ENCODE measurements around the gene ANK3. TPM values are rescaled to one million over a fixed set of nuclear protein-coding genes. Genes with fewer than 3 reads are reported as not detected.

Gene ANK3
- total and polyA plus RNA-seq, 2 donors (not counting 3 experiments of a cell fraction or from before 2014, with no cell fraction given), result 0.88 to 8.5 TPM

DNA sequence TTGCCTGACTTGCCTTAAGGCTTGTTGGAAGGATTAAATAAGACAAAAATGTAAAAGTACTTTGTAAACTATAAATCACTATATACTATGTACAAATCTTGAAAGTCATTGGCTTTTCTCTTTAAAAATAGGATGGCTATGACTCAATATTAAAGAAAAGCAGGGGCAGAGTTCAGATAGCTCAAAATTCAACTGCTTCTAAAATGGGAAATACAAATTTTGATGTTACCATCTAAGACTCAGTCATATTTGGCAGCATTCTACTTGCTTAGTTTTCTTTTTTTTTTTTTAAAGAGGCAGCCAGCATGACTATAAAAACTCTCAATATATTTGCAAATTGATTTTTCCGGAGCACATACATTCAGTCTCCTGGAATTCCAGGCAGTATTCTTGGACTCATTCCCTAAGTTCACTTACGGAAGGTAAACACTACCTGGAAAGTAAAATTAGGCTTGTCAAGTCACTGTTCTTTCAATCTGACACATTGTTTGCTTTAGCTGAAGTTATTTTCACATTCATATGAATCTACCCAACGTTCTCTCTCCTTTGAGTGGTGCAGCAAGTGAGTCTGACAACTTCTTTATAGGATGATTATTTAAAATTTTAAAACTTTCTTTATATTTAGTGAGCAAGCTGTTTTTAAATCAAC, 349.5 kb downstream of the ANK3 start:
- TF ChIP-seq POLR2A (IDR thresholded peaks at IDR 0.05; ENCODE audit: low read depth, low read length), result no peak
- no peak for TF ChIP-seq FOS (IDR thresholded peaks at IDR 0.05; ENCODE audit: borderline replicate concordance, insufficient read depth, low read length)
- no peak for TF ChIP-seq GATA2 (IDR thresholded peaks at IDR 0.05; ENCODE audit: insufficient read depth, insufficient read length, low read depth, low read length)
- TF ChIP-seq MYC (IDR thresholded peaks at IDR 0.05; ENCODE audit: low read depth, low read length), result no peak
- TF ChIP-seq EZH2 (IDR thresholded peaks at IDR 0.05; ENCODE audit: borderline replicate concordance, low read depth, low read length, severe bottlenecking), result no peak
- TF ChIP-seq, protein P1, sequence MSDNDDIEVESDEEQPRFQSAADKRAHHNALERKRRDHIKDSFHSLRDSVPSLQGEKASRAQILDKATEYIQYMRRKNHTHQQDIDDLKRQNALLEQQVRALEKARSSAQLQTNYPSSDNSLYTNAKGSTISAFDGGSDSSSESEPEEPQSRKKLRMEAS (IDR thresholded peaks at IDR 0.05; ENCODE audit: insufficient read depth, insufficient read length), result no peak
- TF ChIP-seq, protein P2, sequence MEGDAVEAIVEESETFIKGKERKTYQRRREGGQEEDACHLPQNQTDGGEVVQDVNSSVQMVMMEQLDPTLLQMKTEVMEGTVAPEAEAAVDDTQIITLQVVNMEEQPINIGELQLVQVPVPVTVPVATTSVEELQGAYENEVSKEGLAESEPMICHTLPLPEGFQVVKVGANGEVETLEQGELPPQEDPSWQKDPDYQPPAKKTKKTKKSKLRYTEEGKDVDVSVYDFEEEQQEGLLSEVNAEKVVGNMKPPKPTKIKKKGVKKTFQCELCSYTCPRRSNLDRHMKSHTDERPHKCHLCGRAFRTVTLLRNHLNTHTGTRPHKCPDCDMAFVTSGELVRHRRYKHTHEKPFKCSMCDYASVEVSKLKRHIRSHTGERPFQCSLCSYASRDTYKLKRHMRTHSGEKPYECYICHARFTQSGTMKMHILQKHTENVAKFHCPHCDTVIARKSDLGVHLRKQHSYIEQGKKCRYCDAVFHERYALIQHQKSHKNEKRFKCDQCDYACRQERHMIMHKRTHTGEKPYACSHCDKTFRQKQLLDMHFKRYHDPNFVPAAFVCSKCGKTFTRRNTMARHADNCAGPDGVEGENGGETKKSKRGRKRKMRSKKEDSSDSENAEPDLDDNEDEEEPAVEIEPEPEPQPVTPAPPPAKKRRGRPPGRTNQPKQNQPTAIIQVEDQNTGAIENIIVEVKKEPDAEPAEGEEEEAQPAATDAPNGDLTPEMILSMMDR (IDR thresholded peaks at IDR 0.05; ENCODE audit: extremely low read depth in 1 of 2, insufficient read depth in 1 of 2, low read depth in 1 of 2, low read length in 2 of 2), result no peak
- TF ChIP-seq JUN (IDR thresholded peaks at IDR 0.05; ENCODE audit: borderline replicate concordance, insufficient read depth, insufficient read length, low read depth), result no peak
- TF ChIP-seq POLR2AphosphoS5 (IDR thresholded peaks at IDR 0.05; ENCODE audit: insufficient read depth, low read depth, low read length), result no peak
- Histone ChIP-seq H3K36me3 (ENCODE audit: control insufficient read depth in 2 of 2, extremely low read depth in 1 of 2, insufficient read depth in 2 of 2, low read length in 2 of 2) (no peaks in the 10 kb centered on the region), H3K4me2 (ENCODE audit: insufficient read depth, low read length) (no peak overlapping the region), H3K27ac (ENCODE audit: insufficient read depth, low read depth, low read length) (no peak overlapping the region), H3K9me3 (replicated peaks; ENCODE audit: control insufficient read depth, insufficient read depth, low read length) (no peaks in the 10 kb centered on the region), H2AFZ (ENCODE audit: low read depth, low read length) (no peak overlapping the region), H3K4me1 (ENCODE audit: control insufficient read depth, extremely low read depth, insufficient read depth, low read length) (no peaks in the 10 kb centered on the region), H3K79me2 (ENCODE audit: control insufficient read depth, insufficient read depth, low read length) (no peaks in the 10 kb centered on the region), H3K27me3 (ENCODE audit: control insufficient read depth in 2 of 2, insufficient read depth in 2 of 2, low read length in 2 of 2) (no peaks in the 10 kb centered on the region), H3K9me1 (replicated peaks; ENCODE audit: control insufficient read depth, extremely low read depth, insufficient read depth, low read length) (no peaks in the 10 kb centered on the region), H3K4me3 (replicated peaks in 1 of 3; ENCODE audit: insufficient read depth in 1 of 3, low read depth in 1 of 3, low read length in 3 of 3) (no peak overlapping the region), H3K9ac (replicated peaks; ENCODE audit: extremely low read depth, insufficient read depth, low read length) (no peak overlapping the region), H4K20me1 (replicated peaks; ENCODE audit: control insufficient read depth, extremely low read depth, insufficient read depth, low read length) (no peaks in the 10 kb centered on the region)
- intact Hi-C loops (cut with micrococcal nuclease), result loop anchor here (10.0 kb wide), 2 partner anchors 1085 to 1255 kb away; no protein-coding TSS in a partner anchor
- ChIA-PET POLR2A (no interaction called here), CTCF (interaction anchor here (0.9 kb wide), 1 partner anchor 15 kb away, joined by 3 read pairs; no protein-coding TSS in a partner anchor)
- DNase-seq (ENCODE audit: low read depth, low spot score), result no peak
- dilution Hi-C loops (cut with MboI; ENCODE audit: extremely low pct_ligation_motif_present, low sequenced_read_pairs), result no loop called here
- no peak for FAIRE-seq
- no TSS peak for BruUV-seq (replicated peaks)
